GM18520 (cell line): Measurements from ENCODE around the gene NID2.

Source experiments
- ATAC-seq: cut with Tn5 transposase; IDR thresholded peaks from one replicate; pipeline ENCODE4 v1.9.1; 2021; ENCODE audit not compliant: unreplicated experiment

The NID2 gene

GRCh38 chr14:51962711-51963110 is 106.1 kb downstream of the NID2 start:
- no peak for ATAC-seq

GRCh38 chr14:51960866-51961265 is 108.0 kb downstream of the NID2 start:
- no peak for ATAC-seq

GRCh38 chr14:51959928-51960327 is 108.9 kb downstream of the NID2 start:
- ATAC-seq, result no peak

GRCh38 chr14:51957950-51958349 is 110.9 kb downstream of the NID2 start:
- ATAC-seq, result no peak
